ENCODE results near the gene PRDX6. TPM values are rescaled to one million over a fixed set of nuclear protein-coding genes. Genes with fewer than 3 reads are reported as not detected.

PRDX6 gene, protein sequence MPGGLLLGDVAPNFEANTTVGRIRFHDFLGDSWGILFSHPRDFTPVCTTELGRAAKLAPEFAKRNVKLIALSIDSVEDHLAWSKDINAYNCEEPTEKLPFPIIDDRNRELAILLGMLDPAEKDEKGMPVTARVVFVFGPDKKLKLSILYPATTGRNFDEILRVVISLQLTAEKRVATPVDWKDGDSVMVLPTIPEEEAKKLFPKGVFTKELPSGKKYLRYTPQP
- total RNA-seq, result 100 to 1,000 TPM; 302 to 369 TPM

DNA sequence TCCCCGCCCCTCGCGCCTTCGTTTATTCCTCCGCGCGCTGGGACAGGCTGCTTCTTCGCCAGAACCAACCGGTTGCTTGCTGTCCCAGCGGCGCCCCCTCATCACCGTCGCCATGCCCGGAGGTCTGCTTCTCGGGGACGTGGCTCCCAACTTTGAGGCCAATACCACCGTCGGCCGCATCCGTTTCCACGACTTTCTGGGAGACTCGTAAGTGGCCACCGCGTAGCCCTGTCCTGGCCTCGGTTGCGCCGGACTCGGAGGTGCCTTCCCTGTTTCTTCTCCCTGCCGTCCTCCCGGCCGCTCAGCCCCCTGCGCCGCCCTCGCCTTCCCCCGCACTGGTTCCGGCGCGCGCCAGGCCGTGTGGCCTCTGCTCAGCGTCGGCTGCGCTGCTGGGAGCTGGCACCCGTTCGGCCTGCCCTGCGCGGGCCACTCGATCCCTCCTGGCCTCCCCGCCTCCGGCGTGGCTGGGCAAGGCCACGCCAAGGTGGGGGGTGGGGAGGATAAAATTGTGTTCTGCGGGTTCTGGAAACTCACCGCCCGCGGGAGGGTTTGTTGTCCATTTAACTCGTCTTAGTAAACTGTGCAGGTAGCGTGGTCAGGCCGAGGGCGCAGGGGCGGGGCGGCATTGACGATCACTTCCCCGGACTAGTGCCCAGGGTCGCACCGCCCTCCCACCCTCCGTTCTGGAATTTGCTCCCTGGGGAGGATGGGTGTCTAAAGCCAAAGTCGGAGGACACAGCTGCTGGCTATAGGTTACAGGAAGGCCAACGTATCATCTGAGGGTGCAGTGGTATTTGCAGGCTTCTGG, at the start of gene PRDX6:
PRDX6 (plus strand) TSS at position 50 of the 808 bp plus-strand sequence; CDS start at position 113, 63 bp downstream.
- H3K4me3 ChIP-seq, result peak within 1 kb of the TSS; percentile 88 to 97
- peaks cover 0 to 4% of the 10 kb centered on the region in 2 donors for H3K36me3 ChIP-seq
- peak; percentile 91 for DNase-seq (ENCODE audit: low spot score)
- TF ChIP-seq POLR2AphosphoS5 (IDR thresholded peaks at IDR 0.05), result peak; percentile 66
- TF ChIP-seq, protein P1, sequence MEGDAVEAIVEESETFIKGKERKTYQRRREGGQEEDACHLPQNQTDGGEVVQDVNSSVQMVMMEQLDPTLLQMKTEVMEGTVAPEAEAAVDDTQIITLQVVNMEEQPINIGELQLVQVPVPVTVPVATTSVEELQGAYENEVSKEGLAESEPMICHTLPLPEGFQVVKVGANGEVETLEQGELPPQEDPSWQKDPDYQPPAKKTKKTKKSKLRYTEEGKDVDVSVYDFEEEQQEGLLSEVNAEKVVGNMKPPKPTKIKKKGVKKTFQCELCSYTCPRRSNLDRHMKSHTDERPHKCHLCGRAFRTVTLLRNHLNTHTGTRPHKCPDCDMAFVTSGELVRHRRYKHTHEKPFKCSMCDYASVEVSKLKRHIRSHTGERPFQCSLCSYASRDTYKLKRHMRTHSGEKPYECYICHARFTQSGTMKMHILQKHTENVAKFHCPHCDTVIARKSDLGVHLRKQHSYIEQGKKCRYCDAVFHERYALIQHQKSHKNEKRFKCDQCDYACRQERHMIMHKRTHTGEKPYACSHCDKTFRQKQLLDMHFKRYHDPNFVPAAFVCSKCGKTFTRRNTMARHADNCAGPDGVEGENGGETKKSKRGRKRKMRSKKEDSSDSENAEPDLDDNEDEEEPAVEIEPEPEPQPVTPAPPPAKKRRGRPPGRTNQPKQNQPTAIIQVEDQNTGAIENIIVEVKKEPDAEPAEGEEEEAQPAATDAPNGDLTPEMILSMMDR (IDR thresholded peaks at IDR 0.05), result peak in 1 of 4 experiments; percentile 12
- peak; percentile 79 for TF ChIP-seq POLR2A (IDR thresholded peaks at IDR 0.05)
- intact Hi-C loops (cut with DNase I), result loop anchor here (2.0 to 10.0 kb wide), 3 partner anchors 47 to 943 kb away; partner anchors contain the start of genes CENPL, DARS2 and SUCO
- H3K27me3 ChIP-seq (replicated peaks; ENCODE audit: insufficient read depth), result no peaks in the 10 kb centered on the region
- H3K9me3 ChIP-seq, result no peaks in the 10 kb centered on the region
- peaks cover 11% of the 10 kb centered on the region for H3K4me1 ChIP-seq (replicated peaks)
- peak within 1 kb of the TSS; percentile 99 for H3K27ac ChIP-seq
- WGBS, result under 1% methylated on average over 57 of the region's 69 CpGs

DNA sequence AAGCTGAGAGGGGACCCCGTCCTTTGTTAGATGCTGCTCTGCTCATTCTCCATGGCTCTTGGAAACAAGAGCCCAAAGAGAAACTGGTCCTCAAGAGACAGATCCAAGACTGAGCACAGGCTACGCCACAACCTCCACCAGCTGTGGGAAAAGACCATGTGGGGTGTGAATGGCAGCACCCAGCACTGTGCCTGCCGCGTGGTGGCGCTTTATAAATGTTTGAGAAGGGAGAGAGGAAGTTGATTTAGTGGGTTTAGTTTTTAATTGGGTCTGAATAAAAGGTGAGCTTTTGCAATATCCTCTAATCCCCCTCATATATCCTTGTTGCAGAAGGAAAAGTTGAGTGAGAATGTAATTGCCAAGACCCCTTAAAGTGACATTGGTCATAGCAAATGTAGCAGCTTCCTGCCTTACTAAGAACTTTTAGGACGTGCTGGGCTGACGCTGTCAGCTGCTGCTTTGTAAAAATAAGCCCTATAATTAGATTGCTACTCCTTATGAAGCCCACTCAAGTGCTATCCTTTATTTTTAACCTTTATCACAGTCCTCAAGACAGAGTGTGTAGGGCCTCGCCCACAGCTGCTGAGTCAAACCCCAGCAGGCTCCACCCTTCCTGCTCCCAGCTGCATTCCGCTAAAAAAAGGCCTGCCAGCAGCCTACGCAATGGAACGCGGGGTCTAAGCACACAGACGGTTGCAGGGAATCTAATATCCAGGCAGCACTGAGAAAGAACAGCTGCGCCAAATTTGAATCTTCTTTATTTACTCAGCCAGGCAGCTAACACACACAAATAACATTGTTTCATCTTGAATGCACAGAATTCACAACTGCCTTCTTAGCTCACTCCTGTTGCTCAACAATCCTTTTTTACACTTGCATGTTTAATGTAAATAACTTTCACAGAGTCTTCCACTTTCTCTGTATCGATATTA, 47.4 kb upstream of the PRDX6 start:
- WGBS, result 10% methylated on average over 15 of the region's 15 CpGs
- Histone ChIP-seq H3K4me1 (replicated peaks) (peaks cover 14% of the 10 kb centered on the region), H3K27me3 (replicated peaks; ENCODE audit: insufficient read depth) (no peaks in the 10 kb centered on the region), H3K27ac (peak overlapping the region; percentile 58 to 70), H3K9me3 (no peaks in the 10 kb centered on the region), H3K36me3 (no peaks in the 10 kb centered on the region), H3K4me3 (no peak overlapping the region)
- intact Hi-C loops (cut with DNase I), result loop anchor here (2.0 to 10.0 kb wide), 3 partner anchors 49 to 645 kb away; partner anchors contain the start of gene KLHL20
- peak; percentile 42 for DNase-seq (ENCODE audit: low spot score)
- no peak for TF ChIP-seq POLR2A (IDR thresholded peaks at IDR 0.05)
- TF ChIP-seq POLR2AphosphoS5 (IDR thresholded peaks at IDR 0.05), result peak; percentile 16
- TF ChIP-seq, protein P1 (IDR thresholded peaks at IDR 0.05), result peak in 3 of 4 experiments; percentile 43 to 58 (median 58)

DNA sequence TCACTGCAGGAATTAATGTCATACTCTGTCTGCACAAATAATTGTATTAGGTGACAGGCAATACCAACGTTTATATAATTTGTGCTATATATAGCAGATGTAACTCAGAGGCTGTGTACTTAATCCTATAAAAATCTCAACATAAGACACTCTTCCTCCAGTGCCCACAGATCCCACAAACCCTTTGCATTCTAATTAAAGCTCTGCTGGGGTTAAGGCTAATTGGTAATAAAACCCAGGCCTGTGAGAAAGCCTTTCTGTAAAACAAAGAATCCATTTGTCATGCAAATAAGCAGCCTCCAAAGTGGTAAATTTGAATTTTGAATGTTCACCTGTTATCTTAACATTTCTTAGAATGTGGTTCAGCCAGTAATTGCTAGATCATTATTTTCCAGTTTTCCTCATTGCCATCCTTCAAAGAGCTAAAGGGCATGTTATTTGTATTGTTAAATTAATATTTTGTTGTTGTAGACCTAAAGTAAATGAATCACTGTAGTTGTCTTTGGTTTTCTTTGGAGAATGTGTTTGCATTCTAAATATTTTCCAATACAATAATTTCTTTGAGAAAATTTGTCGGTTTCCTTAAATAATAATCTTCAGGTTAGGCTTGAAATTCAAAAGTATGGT, 46.3 kb upstream of the PRDX6 start:
- Histone ChIP-seq H3K4me3 (no peak overlapping the region), H3K9me3 (no peaks in the 10 kb centered on the region), H3K27me3 (replicated peaks; ENCODE audit: insufficient read depth) (no peaks in the 10 kb centered on the region), H3K27ac (peak overlapping the region in 1 of 2 donors; percentile 70), H3K4me1 (replicated peaks) (peaks cover 14% of the 10 kb centered on the region), H3K36me3 (no peaks in the 10 kb centered on the region)
- TF ChIP-seq POLR2AphosphoS5 (IDR thresholded peaks at IDR 0.05) (no peak), POLR2A (IDR thresholded peaks at IDR 0.05) (no peak)
- TF ChIP-seq, protein P1 (IDR thresholded peaks at IDR 0.05), result no peak
- DNase-seq (ENCODE audit: low spot score), result no peak
- WGBS, result 3% methylated on average over 2 of the region's 2 CpGs
- intact Hi-C loops (cut with DNase I), result loop anchor here (2.0 kb wide), 1 partner anchor 48 kb away; no protein-coding TSS in a partner anchor

DNA sequence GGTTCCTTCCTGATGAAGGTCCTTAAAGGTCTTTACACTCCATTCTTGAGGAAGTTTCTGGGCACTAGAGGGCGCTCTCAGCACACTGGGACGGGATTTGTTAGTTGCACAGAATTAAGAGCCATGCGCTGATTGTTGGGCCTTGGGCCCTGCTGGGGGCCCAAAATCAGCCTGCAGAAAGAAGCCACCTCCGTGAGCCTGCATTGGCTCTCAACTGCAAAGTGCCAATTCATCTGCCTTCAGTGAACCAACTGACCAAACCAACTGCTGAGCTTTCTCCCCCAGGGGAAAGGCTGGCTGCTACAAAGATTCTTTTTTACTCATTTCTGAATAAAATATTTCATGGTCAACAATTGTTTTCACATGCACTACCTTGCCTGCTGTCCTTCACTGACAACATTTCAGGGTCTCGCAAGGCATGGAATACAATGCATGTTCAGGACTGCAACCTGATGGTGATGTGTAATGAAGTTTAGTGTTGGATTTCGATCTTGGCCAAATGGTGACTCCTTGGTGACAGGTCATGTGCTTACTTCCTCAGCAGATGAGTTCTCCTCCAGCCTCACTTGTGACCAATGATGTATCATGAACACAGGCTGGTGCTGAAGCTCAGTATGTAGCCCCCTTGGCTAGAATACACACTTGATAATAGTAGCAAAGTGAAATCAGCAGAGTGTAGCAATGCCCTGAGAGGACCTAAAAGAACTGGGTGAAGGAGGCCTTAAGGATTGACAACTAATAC, 45.7 kb upstream of the PRDX6 start:
- Histone ChIP-seq H3K4me3 (no peak overlapping the region), H3K27ac (no peak overlapping the region), H3K36me3 (no peaks in the 10 kb centered on the region), H3K9me3 (no peaks in the 10 kb centered on the region), H3K4me1 (replicated peaks) (peaks cover 14% of the 10 kb centered on the region), H3K27me3 (replicated peaks; ENCODE audit: insufficient read depth) (no peaks in the 10 kb centered on the region)
- peak; percentile 91 for DNase-seq (ENCODE audit: low spot score)
- intact Hi-C loops (cut with DNase I), result loop anchor here (2.0 kb wide), 1 partner anchor 47 kb away; no protein-coding TSS in a partner anchor
- peak; percentile 34 for TF ChIP-seq POLR2AphosphoS5 (IDR thresholded peaks at IDR 0.05)
- no peak for TF ChIP-seq POLR2A (IDR thresholded peaks at IDR 0.05)
- TF ChIP-seq, protein P1 (IDR thresholded peaks at IDR 0.05), result peak; percentile 72 to 84 (median 82)
- 33% methylated on average over 6 of the region's 6 CpGs for WGBS

Measured in prostate gland (tissue), 2 donors.